ENCODE results near the gene MACO1.

The MACO1 gene

DNA sequence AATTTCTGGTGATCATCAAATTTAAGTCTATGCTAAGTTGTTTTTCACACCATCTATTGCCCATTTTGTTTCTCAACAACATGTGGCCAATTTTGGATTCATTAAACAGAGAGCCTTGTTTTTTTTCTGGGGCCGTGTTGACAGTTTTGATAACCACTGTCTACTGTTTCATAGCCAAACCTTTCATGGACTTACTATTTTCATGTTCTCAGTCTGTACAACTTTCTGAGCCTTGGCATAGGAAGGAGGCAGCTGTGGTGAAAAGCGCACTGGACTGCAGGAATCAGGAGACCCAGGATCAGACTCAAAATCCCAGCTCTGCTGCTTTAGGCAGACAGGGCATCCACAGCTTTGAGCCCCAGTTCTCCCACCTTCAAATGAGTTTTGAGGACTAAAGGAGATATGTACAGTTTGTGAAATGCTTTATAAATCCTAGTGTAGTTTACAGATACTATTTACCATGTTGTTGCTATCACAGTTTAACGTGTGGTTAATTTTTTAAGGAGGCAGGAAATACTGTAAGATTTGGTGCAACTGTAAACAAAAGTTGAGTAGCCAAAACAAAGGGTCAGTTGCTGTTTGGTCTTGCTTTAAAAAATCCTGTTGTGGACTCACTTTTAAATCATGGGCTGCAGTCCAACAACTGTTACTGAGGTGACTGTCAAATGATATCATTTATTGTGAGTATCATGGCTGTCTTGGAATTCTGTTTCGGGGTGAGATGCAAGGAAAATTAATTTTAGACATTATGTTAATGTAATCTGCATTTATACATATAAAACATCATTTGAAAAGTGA is 2.9 kb downstream of the MACO1 start:
- no peak overlapping the region for H2AFZ ChIP-seq (ENCODE audit: low read depth, low read length, severe bottlenecking)
- H3K4me3 ChIP-seq (ENCODE audit: insufficient read depth, low read length, poor library complexity, severe bottlenecking) = no peak overlapping the region
- H3K27ac ChIP-seq (ENCODE audit: low read depth, low read length) = no peak overlapping the region
- no peaks in the 10 kb centered on the region for H3K27me3 ChIP-seq (ENCODE audit: low read length)
- H3K79me2 ChIP-seq (ENCODE audit: insufficient read depth, low read length) = peaks cover 53% of the 10 kb centered on the region
- H4K20me1 ChIP-seq (ENCODE audit: low read depth, low read length) = peaks cover 14% of the 10 kb centered on the region
- no peak overlapping the region for H3K9ac ChIP-seq (ENCODE audit: low read length)
- no peaks in the 10 kb centered on the region for H3F3A ChIP-seq (ENCODE audit: insufficient read depth)
- TF ChIP-seq, protein P1, sequence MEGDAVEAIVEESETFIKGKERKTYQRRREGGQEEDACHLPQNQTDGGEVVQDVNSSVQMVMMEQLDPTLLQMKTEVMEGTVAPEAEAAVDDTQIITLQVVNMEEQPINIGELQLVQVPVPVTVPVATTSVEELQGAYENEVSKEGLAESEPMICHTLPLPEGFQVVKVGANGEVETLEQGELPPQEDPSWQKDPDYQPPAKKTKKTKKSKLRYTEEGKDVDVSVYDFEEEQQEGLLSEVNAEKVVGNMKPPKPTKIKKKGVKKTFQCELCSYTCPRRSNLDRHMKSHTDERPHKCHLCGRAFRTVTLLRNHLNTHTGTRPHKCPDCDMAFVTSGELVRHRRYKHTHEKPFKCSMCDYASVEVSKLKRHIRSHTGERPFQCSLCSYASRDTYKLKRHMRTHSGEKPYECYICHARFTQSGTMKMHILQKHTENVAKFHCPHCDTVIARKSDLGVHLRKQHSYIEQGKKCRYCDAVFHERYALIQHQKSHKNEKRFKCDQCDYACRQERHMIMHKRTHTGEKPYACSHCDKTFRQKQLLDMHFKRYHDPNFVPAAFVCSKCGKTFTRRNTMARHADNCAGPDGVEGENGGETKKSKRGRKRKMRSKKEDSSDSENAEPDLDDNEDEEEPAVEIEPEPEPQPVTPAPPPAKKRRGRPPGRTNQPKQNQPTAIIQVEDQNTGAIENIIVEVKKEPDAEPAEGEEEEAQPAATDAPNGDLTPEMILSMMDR (IDR thresholded peaks at IDR 0.05; ENCODE audit: insufficient read depth, low read length, poor library complexity, severe bottlenecking) = no peak
- no peak for TF ChIP-seq EZH2phosphoT487 (conservative IDR thresholded peaks at IDR 0.05; ENCODE audit: low read length)
- no peak overlapping the region for H3K4me2 ChIP-seq (ENCODE audit: low read depth, low read length, poor library complexity, severe bottlenecking)
- H3K9me2 ChIP-seq (replicated peaks; ENCODE audit: insufficient read depth, low read length) = no peaks in the 10 kb centered on the region
- no peaks in the 10 kb centered on the region for H3K9me3 ChIP-seq (ENCODE audit: insufficient read depth, low read length)
- H3K36me3 ChIP-seq (ENCODE audit: low read length) = peaks cover 4% of the 10 kb centered on the region; the same call in 1 of the 2 replicates

DNA sequence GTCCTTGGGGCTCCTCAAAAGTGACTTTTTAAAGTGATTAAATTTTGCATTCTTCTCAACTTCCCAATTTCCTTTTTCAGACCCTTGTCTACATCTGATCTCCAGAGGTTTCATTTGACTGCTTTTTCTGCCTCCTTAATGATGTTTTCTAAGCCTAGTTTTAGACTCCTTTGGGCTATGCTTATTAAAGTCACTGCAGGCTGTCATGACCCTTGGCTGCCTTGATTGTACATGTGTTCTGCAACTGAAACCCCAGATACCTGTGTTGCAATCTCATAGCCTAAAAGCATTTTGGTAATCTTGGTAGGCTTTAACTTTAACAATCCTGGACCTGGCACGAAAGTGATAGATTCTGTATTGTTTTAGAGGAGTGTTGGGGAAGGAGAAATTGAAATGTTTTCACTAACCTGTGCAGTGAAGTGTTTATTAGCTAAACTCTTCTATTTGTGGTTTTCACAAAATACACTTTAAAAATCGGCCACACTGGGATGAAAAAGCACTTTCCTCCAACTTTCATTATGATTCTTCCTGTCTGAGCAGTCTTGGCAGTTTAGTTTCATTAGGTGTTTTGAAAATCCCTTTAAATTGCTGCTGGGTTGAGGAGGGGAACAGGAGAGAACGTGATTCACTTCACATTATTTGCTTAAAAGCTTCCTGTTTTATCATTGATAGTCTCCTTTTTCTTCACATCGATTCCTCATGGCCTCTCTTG is 4.9 kb downstream of the MACO1 start:
- H4K20me1 ChIP-seq (ENCODE audit: low read depth, low read length) = peaks cover 14% of the 10 kb centered on the region
- H3K4me3 ChIP-seq (ENCODE audit: insufficient read depth, low read length, poor library complexity, severe bottlenecking) = no peak overlapping the region
- H3K36me3 ChIP-seq (ENCODE audit: low read length) = peaks cover 4% of the 10 kb centered on the region; the same call in 1 of the 2 replicates
- no peak overlapping the region for H3K9ac ChIP-seq (ENCODE audit: low read length)
- H3F3A ChIP-seq (ENCODE audit: insufficient read depth) = no peaks in the 10 kb centered on the region
- H3K9me2 ChIP-seq (replicated peaks; ENCODE audit: insufficient read depth, low read length) = no peaks in the 10 kb centered on the region
- TF ChIP-seq, protein P1 (IDR thresholded peaks at IDR 0.05; ENCODE audit: insufficient read depth, low read length, poor library complexity, severe bottlenecking) = no peak
- no peak for TF ChIP-seq EZH2phosphoT487 (conservative IDR thresholded peaks at IDR 0.05; ENCODE audit: low read length)
- peaks cover 53% of the 10 kb centered on the region for H3K79me2 ChIP-seq (ENCODE audit: insufficient read depth, low read length)
- no peak overlapping the region for H3K27ac ChIP-seq (ENCODE audit: low read depth, low read length)
- no peaks in the 10 kb centered on the region for H3K27me3 ChIP-seq (ENCODE audit: low read length)
- H3K9me3 ChIP-seq (ENCODE audit: insufficient read depth, low read length) = no peaks in the 10 kb centered on the region
- H2AFZ ChIP-seq (ENCODE audit: low read depth, low read length, severe bottlenecking) = no peak overlapping the region
- H3K4me2 ChIP-seq (ENCODE audit: low read depth, low read length, poor library complexity, severe bottlenecking) = no peak overlapping the region

DNA sequence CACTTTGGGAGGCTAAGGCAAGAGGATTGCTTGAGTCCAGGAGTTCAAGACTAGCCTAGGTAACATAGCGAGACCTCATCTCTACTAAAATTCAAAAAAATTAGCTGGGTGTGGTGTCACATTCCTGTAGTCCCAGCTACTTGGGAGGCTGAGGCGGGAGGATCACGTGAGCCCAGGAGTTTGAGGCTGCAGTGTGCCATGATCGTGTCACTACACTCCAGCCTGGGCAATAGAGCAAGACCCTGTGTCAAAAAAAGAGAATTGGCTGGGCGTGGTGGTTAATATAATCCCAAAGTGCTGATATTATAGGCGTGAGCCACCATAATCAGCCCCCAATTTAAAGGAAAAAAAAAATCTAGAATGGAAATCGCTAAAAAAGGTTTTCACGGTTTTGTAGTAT is 7.0 kb downstream of the MACO1 start:
- Histone ChIP-seq H3K27me3 (ENCODE audit: low read length) (no peaks in the 10 kb centered on the region), H2AFZ (ENCODE audit: low read depth, low read length, severe bottlenecking) (no peak overlapping the region), H3K79me2 (ENCODE audit: insufficient read depth, low read length) (peaks cover 47% of the 10 kb centered on the region), H3K9me2 (replicated peaks; ENCODE audit: insufficient read depth, low read length) (no peaks in the 10 kb centered on the region), H3K4me2 (ENCODE audit: low read depth, low read length, poor library complexity, severe bottlenecking) (no peak overlapping the region), H3F3A (ENCODE audit: insufficient read depth) (no peaks in the 10 kb centered on the region), H3K9me3 (ENCODE audit: insufficient read depth, low read length) (no peaks in the 10 kb centered on the region), H3K9ac (ENCODE audit: low read length) (no peak overlapping the region), H3K27ac (ENCODE audit: low read depth, low read length) (no peak overlapping the region), H3K4me3 (ENCODE audit: insufficient read depth, low read length, poor library complexity, severe bottlenecking) (no peak overlapping the region), H3K36me3 (ENCODE audit: low read length) (peaks cover 4% of the 10 kb centered on the region; the same call in 1 of the 2 replicates), H4K20me1 (ENCODE audit: low read depth, low read length) (peaks cover 14% of the 10 kb centered on the region)
- TF ChIP-seq, protein P1 (IDR thresholded peaks at IDR 0.05; ENCODE audit: insufficient read depth, low read length, poor library complexity, severe bottlenecking) = no peak
- no peak for TF ChIP-seq EZH2phosphoT487 (conservative IDR thresholded peaks at IDR 0.05; ENCODE audit: low read length)

Data from SU-DHL-6 (cell line).